GM19438 (cell line): ENCODE data around the gene SYNJ2BP.
"Not testable (repeated sequence)": the region's sequence is repeated elsewhere in the genome, so short reads cannot be mapped to it uniquely, and the experiment has no call there.

Source experiments
- ATAC-seq: cut with Tn5 transposase; IDR thresholded peaks from one replicate; pipeline ENCODE4 v1.9.1; 2021; ENCODE audit warnings: low read depth; ENCODE audit not compliant: unreplicated experiment

The SYNJ2BP gene, protein sequence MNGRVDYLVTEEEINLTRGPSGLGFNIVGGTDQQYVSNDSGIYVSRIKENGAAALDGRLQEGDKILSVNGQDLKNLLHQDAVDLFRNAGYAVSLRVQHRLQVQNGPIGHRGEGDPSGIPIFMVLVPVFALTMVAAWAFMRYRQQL

DNA sequence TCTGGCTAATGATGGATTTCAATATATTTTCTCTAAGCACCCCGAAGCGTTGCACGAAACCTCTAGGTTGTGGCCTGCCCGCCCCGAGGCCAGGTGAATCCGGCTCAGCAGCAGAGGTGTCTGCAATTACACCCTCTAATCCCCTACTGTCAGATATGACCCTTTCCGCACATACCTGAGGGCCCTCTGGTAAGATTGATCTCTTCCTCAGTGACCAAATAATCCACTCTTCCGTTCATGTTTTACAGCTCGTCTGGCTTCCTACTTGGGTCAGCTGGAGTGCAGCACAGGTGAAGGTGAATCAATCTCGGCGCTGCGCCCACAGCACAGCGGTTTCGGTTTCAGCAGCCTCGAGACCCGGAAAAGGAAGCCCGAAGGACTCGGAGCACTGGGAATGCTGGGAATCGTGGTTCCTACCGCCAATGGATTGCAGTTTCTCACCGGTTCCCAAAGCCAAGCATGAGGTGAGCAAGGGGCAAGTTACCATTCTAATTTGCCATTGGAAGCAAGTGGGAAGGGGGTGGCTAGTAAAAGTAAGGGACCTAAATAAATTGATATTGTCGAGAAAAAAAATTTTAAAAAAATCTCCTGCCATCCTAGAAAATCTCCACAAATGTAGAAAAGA, at the start of gene SYNJ2BP:
TSS of gene SYNJ2BP (minus strand) at position 366 of the 625 bp plus-strand sequence. CDS start at position 239, 127 bp downstream.
- peak; percentile 72 for ATAC-seq

DNA sequence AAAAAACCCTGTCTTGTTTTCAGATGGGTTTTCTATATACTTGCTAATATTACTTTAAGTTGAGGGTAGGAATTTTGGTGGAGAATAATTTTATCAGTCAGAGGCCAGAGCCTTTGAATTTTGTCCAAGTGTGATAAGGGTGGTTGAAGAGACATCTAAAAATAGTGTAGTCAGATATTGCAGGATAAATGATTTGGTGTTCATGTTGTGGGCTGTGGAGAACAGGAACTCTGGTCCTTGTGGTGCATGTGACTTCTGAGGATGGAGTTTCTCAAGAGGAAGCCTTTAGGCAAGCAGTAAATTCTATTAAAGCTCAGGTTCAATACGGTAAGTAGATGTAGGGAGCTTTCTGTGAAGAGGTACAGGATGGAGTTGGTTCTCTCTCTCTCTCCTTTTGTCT, 37.8 kb upstream of the SYNJ2BP start:
- ATAC-seq, result no peak

DNA sequence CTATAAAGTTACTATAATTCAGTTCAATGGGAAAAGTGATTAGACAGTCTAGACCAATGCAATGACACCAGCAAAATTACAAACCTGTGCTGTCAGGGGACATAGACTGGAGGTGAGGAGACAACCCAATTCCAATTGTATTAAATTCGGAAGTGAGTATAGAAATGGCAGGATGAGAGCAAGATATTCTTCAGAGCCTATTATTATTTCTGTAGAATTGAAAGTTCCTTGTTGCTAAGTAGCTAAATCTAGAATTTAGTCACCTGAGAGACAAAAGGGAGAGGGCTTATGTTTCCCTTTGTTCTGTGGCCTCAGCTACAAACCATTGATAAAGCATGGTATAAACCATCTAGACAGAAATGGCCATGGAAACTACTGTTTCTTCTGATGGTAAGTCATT, 35.0 kb upstream of the SYNJ2BP start, which contains the start of gene ADAM21:
TSS of gene ADAM21 (plus strand) at position 301 of the 400 bp plus-strand sequence. CDS start 5,326 bp downstream, outside the sequence.
- no peak for ATAC-seq

DNA sequence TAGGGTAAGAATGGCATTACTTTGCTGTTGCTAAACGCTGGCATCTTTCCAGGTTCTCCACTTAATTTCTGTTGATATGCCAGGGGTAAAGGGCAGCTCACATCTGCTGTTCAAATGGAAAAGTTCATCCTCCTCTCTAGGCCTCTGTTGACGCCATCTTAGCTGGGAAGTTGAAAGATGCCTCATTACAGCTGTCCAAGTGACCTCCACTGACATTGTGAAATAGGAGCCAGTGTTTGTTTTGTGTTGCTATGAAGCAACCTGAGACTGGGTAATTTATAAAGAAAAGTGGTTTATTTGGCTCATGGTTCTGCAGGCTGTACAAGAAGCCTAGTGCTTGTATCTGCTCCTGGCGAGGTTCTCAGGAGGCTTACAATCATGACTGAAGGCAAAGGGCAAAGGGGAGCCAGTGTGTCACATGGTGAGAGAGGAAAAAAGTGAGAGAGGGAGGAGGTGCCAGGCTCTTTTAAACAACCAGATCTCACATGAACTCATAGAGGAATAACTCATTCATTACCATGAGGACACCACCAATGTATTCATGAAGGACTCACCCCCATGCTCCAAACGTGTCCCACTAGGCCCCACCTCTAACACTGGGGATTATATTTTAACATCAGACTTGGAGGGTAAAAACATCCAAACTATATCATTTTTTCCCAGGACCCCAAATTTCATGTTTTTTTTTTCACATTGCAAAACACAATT, 31.9 kb upstream of the SYNJ2BP start:
- no peak for ATAC-seq

DNA sequence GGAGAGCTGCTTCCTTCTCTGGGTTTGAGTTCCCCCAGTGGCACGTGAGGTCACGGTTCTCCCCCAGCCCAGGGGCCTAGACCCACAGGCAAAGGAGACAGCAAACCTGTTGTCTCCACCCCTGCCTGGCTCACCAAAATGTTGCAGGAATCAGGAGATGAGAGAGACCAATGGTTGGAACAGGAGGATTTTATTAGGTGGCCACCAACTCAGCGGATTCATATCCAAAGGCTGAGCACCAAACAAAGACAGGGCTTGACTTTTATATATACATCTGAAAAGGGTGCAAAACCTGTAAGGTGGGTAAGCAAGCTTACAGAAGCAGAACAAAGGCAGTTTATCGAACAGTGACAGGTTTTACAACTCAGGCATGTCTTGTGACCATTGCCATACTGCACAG, 25.9 kb upstream of the SYNJ2BP start:
- no peak for ATAC-seq

DNA sequence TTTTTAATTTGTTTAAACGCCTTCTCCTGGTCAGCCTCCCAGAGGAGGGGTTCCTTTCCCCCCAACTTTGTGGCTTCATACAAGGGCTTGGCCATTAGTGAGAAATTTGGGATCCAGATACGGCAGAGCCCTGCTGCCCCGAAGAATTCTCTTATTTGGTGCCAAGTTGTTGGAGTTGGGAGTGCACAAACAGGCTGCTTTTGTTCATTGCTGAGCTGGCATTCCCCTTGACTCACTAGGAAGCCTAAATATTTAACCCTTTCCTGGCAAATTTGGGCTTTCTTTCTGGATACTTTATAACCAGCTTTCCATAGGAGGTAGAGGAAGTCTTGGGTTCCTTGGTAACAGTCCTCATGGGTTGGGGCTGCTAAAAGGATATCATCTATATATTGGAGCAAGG, 24.8 kb upstream of the SYNJ2BP start:
- no peak for ATAC-seq

DNA sequence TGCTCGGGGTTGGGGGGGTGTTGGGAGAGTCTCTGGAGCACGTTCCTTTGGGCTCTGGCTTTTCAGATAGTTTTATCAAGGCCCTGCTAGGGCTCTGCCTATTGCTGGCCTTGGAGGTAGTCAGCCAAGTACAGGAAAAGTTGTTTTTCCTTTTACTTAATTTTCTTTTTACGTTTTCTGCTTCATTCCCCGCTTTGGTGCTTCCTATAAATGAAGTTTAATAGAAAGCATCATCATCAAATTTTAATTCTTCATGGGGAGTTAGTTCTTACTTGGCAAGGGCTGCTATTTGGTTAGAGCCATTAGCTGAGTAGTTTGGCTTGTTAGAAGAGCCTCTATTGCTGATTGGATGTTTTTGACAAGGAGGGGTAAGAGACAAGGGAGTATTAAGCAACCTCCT, 20.0 kb upstream of the SYNJ2BP start:
- no peak for ATAC-seq

DNA sequence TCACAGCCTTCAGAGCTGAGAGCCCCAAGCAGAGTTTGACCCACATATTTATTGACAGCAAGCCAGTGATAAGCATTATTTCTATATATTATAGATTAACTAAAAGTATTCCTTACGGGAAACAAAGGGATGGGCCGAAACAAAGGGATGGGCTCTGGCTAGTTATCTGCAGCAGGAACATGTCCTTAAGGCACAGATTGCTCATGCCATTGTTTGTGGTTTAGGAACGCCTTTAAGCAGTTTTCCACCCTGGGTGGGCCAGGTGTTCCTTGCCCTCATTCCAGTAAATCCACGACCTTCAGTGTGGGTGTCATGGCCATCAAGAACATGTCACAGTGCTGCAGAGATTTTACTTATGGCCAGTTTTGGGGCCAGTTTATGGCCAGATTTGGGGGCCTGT, 9.7 kb upstream of the SYNJ2BP start:
- ATAC-seq, result not testable (repeated sequence)

DNA sequence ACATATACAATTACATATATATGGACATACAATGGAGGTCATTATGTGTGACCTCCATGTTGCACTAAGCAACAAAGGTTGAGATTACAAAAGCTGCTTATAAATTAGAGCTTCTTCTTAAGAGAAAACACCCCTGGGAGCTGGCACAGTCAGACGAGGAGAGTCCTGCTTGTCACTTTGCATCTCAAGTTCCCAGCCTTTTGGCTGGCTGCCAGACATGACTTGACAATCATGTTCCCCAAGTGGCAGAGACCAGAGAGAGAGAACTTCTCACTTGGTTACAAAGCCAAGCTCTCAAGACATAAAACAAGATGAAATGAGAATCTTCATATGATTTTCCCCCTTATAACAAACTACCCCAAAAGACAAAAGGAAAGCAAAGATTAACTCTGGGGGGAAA, 8.5 kb upstream of the SYNJ2BP start:
- ATAC-seq, result no peak

DNA sequence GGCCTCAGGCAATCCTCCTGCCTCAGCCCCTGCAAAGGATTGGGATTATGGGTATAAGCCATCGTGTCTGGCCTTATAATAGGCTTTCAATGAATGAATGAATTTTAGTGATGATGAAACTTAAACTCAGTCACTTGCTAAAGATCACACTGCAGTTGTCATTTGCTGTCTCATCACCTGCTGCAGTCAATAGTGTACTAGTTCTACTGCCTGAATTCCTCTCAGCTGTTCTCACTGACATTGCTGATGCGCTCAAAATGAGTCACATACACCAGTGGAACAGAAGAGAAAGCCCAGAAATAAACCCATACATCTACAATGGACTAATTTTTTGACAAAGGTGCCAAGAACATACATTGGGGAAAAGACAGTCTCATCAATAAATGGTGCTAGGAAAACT, 5.6 kb upstream of the SYNJ2BP start:
- no peak for ATAC-seq

DNA sequence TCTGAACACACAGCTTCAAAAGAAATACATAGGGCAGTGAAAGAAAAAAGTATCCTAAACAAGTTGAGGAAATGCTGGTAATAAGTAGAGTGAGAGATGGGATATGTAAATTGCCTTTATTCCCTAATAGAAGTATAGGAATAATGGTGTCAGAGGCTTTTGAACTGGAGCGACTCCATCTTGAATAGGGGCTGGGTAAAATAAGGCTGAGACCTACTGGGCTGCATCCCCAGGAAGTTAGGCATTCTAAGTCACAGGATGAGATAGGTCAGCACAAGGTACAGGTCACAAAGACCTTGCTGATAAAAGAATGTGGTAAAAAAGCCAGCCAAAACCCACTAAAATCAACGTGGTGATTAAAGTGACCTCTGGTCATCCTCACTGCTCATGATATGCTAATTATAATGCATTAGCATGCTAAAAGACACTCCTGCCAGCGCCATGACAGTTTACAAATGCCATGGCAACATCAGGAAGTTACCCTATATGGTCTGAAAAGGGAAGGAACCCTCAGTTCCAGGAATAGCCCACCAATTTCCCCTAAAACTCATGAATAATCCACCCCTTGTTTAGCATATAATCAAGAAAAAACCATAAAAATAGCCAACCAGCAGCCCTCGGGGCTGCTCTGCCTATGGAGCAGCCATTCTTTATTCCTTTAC, 2.5 kb upstream of the SYNJ2BP start:
- ATAC-seq, result not testable (repeated sequence)

DNA sequence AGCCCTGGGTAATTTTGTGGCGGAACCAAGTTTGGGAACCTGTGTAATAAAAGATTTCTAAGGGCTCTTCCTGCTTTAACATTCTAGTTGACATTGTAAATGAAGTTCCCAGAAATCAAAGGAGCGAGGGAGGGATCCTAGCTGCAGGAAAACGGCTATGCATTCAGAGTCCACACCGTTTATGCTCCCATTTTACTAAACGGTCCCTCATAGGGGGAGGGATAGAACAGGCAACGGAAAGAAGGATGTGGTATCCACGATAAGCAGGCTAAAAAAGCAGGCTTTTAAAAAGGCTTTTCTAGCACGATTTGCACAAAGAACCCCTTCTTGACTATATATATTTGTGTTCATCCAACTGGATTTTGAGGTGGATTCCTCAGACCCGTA, 559 bp downstream of the SYNJ2BP start:
- peak; percentile 9 for ATAC-seq

DNA sequence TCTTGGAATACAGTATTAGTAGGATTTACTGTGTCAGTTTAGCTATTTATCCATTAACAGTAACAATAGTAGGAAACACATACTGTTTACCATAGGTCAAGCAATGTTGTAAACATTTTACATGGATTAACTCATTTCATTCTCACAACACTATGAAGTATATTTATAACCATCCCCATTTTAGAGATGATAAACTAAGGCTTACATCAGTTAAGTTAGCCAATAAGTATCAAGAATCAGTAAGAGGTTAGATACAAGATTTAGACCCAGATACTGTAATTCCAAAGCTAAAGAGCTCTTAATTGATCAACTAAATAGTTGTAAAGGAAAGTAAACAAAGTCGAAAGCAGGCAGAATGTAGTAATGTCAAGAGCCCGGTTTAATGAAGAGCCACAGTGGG, 1.1 kb downstream of the SYNJ2BP start:
- no peak for ATAC-seq

DNA sequence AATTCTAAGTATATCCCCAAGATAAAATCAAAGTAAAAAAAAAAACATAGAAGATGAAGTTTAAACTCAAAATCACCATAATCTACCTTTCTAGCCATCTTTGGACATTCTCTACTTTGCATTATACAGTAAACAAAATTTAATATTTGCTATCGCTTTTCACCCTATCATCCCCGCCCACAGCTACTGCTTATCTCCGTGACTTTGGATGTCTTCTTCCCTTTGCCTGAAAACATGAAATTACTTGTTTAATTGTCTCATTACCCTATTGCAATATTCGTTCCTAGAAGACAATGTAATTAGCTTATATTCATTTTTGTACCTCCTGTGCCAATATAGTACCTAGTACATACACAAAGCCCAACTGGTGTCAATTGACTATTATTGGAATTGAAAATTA, 9.3 kb downstream of the SYNJ2BP start:
- ATAC-seq, result no peak

DNA sequence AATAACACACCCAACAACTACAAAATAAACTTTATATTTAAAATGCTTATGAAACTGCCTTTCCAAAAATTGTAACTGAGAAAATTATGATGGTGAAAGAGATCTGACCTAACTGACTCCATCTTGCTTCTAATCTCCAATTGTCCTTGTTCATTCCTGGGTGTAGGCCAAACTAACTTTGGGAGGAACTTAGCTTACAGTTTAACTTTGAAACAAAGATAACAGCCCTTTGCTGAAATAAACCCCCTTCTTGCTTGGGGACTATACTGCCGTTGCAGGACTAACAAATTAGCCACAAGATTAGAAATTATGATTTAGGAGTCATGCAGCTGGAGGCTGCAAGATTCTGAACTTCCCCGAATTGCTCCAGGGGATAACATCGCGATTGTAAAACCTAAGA, 10.7 kb downstream of the SYNJ2BP start:
- not testable (repeated sequence) for ATAC-seq

DNA sequence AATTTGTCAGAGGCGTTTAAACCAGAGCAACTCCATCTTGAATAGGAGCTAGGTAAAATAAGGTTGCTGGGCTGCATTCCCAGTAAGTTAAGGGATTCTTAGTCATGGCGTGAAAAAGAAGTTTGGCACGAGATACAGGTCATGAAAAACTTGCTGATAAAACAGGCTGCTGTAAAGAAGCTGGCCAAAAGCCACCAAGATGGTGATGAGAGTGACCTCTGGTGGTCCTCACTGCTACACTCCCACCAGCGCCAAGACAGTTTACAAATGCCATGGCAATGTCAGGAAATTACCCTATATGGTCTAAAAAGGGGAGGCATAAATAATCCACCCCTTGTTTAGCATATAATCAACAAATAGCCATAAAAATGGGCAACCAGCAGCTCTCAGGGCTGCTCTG, 13.6 kb downstream of the SYNJ2BP start:
- not testable (repeated sequence) for ATAC-seq

DNA sequence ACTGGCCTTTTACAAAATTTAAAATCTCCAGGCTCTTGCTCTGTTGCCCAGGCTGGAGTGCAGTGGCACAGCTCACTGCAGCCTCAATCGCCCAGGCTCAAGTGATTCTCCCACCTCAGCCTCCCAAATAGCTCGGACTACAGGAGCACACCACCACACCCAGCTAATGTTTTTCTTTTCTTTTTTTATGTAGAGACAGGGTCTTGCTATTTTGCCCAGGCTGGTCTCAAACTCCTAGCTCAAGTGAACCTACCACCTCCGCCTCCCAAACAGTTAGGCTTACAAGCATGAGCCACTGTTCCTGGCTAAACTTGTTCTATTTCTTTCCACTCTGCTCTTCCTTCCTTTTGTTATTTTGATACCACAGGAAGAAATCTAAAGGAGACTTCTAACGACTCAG, 15.2 kb downstream of the SYNJ2BP start:
- no peak for ATAC-seq

DNA sequence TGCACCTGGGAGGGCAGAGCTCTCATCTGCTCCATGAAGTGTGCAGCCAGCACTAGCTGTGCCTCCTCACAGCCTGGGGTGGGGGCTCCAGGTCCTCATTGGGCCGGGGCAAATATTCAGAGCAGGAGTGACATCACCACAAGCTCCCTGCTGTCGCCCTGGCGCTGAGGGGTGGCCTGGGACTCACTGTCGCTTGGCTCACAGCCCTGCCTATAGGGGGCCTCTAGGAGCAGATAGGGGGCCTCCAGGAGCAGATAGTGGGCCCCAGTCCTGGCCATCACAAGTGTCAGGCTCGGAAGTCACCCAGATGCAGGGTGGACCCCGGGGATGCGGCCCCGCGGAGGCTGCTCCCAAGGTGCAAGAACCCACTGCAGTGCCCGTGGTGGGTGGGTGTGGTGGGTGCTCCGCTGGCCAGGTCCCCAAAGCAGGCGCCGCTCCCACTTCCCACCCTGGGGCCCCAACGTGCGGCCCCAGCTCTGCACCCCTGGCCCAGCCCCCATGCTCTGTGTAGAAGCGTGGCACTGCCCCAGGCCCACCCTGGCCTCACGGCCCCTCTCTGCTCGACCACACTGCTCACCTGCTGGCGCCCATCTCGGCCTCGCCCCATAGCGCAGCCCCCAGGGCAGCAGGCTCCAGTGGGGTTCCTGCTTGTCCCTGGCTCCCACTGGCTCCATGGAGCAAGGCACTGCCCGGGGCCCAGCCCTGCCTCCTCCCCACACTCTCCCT, 18.0 kb downstream of the SYNJ2BP start:
- ATAC-seq, result no peak

DNA sequence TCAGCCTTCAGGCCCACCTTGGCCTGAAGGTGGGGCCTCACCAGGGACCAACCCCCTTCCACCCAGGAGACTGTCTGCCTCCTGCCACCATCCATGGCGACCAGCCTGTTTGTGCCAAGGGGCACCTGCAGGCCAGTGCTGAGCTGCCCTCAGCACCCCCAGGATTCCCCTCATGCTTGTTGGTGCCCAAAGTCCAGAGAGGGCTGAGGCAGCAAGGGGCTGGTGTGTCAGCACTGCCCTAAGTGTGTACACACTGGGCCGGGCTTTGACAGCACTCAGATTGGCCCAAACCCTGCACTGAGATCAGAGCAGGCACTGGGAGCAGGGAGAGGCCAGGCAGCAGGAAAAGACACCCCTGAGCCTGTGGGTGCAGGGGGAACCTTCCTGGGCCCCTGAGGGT, 18.6 kb downstream of the SYNJ2BP start:
- no peak for ATAC-seq

DNA sequence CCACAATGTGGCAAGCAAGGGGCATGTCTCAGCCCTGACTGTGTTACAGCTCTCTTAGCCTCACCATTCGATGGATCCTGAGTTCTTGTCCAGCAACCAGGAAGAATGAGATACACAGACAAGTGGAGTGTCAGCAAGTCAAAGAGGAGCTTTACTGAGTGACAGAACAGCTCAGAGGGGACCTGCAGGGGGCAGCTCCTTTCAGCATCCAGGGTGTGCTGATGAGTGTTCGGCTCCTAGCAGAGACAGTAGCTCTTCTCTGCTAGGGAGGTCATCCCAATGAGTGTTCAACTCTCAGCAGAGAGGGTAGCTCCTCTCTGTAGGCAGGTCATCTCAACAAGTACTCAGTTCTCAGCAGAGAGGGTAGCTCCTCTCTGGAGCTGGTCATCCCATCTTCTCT, 19.1 kb downstream of the SYNJ2BP start:
- ATAC-seq, result no peak
